K562 (cell line): Measurements from ENCODE around the gene N4BP2. TPM values are rescaled to one million over a fixed set of nuclear protein-coding genes. Genes with fewer than 3 reads are reported as not detected.

Experiments used
- ARID4B ChIP-seq: sonication (generic); formaldehyde crosslinking; IDR thresholded peaks from 2 replicates; pipeline ENCODE4 v1.8.0; 2022; ENCODE audit warnings: mild to moderate bottlenecking, missing genetic modification reagents
- BRCA1 ChIP-seq, 2 experiments: fragments of 450-650 bp in 1 of 2; sonication (generic) in 1 of 2; formaldehyde crosslinking in 1 of 2; IDR thresholded peaks; 2 replicates each; pipeline versions ENCODE4 v1.5.0 to v1.6.1; 2017 to 2020; ENCODE audit warnings: mild to moderate bottlenecking in 1 of 2, missing genetic modification reagents in 1 of 2
- CGGBP1 ChIP-seq: fragments of 250-450 bp; sonication (Bioruptor Pico); IDR thresholded peaks from 2 replicates; pipeline ENCODE4 v1.9.0; 2021; ENCODE audit warnings: mild to moderate bottlenecking
- ETV5 ChIP-seq: sonication (generic); formaldehyde crosslinking; IDR thresholded peaks from 2 replicates; pipeline ENCODE4 v1.4.0; 2020; ENCODE audit warnings: low read depth, mild to moderate bottlenecking, missing genetic modification reagents
- HDAC3 ChIP-seq: fragments of 450-650 bp; IDR thresholded peaks from 2 replicates; pipeline ENCODE4 v1.6.1; 2018; ENCODE audit warnings: borderline replicate concordance, mild to moderate bottlenecking, moderate library complexity; ENCODE audit not compliant: partially characterized antibody
- HNRNPH1 ChIP-seq: fragments of 200-400 bp; formaldehyde crosslinking; optimal IDR thresholded peaks from 2 replicates; pipeline ENCODE3; 2017; ENCODE audit warnings: low read depth, mild to moderate bottlenecking, low read length, moderate library complexity
- PHB2 ChIP-seq: fragments of 450-650 bp; IDR thresholded peaks from 2 replicates; pipeline ENCODE4 v1.6.1; 2017; ENCODE audit warnings: low read depth
- SAFB2 ChIP-seq: fragments of 200-400 bp; formaldehyde crosslinking; IDR thresholded peaks from 2 replicates; pipeline ENCODE4 v1.6.1; 2018; ENCODE audit warnings: borderline replicate concordance, low read length, low read depth, moderate library complexity; ENCODE audit not compliant: severe bottlenecking
- ZFP91 ChIP-seq: sonication (generic); formaldehyde crosslinking; IDR thresholded peaks from 2 replicates; pipeline ENCODE4 v1.8.0; 2022; ENCODE audit warnings: mild to moderate bottlenecking, missing genetic modification reagents
- ZNF398 ChIP-seq: fragments of 250-450 bp; sonication (Bioruptor Pico); IDR thresholded peaks from 2 replicates; pipeline ENCODE4 v1.8.0; 2021; ENCODE audit warnings: moderate library complexity, mild to moderate bottlenecking, inconsistent platforms
- ZNF408 ChIP-seq: fragments of 250-450 bp; sonication (Bioruptor Pico); IDR thresholded peaks from 2 replicates; pipeline ENCODE4 v1.4.0; 2020; ENCODE audit warnings: low read depth, mild to moderate bottlenecking, moderate library complexity
- ZNF512 ChIP-seq: IDR thresholded peaks from 2 replicates; pipeline ENCODE4 v1.6.1; 2016; ENCODE audit warnings: missing genetic modification characterization, missing compliant biosample characterization
- ZNF639 ChIP-seq, 2 experiments: fragments of 200-800 bp in 1 of 2; sonication (Bioruptor generic) in 1 of 2; sonication (generic) in 1 of 2; formaldehyde crosslinking in 1 of 2; IDR thresholded peaks in 1 of 2; conservative IDR thresholded peaks in 1 of 2; 2 replicates each; pipeline versions ENCODE4 v1.5.0 to v1.6.1; 2016 to 2020; ENCODE audit warnings: missing compliant biosample characterization in 1 of 2, missing genetic modification characterization in 1 of 2, missing genetic modification reagents in 1 of 2
- polyA plus RNA-seq, 8 experiments: library from polyadenylated mRNA; depleted of rRNA in 4 of 8; stranded (reverse) in 5 of 8; unstranded in 3 of 8; fragments of >200 nt; fragmentation: Nextera tagmentation in 2 of 8; fragmentation: Illumina TruSeq in 1 of 8; extraction: Ambion mirVana in 2 of 8; extraction: Trizol in 1 of 8; gene quantifications; 2 replicates each; pipeline versions ENCODE4 v1.2.1 to v1.2.3, GENCODE V29; 2011 to 2014; ENCODE audit warnings: inconsistent platforms in 1 of 8, missing spikeins in 1 of 8
- total RNA-seq, 7 experiments: library from RNA; depleted of rRNA in 6 of 7; stranded (reverse); fragments of >200 nt in 6 of 7; fragmentation: Illumina TruSeq in 2 of 7; extraction: Trizol in 2 of 7; gene quantifications; 2 replicates each; pipeline versions ENCODE4 v1.2.1 to v1.2.3, GENCODE V29; 2011 to 2021; ENCODE audit warnings: low replicate concordance in 1 of 7

N4BP2 gene
- total and polyA plus RNA-seq, 9 of the 15 experiments (the other 6 are each of a cell fraction or from before 2014, with no cell fraction given), result 2.7 to 12.6 (median 7.6) TPM

GRCh38 chr4:40205259-40206198, 148.9 kb downstream of the N4BP2 start (continued):
- no peak for TF ChIP-seq ARID4B (CRISPR knock-in tag)
- TF ChIP-seq ZNF398 (CRISPR knock-in tag), result no peak
- TF ChIP-seq HDAC3, result no peak
- no peak for TF ChIP-seq ETV5 (CRISPR knock-in tag)
- no peak for TF ChIP-seq PHB2
- 0 out of 2 replicates have a peak, but pooled peaks have one; percentile 46 for TF ChIP-seq CGGBP1 (CRISPR knock-in tag)
- TF ChIP-seq ZNF639 (CRISPR knock-in tag; conservative IDR thresholded peaks at IDR 0.05 in 1 of 2, IDR thresholded peaks at IDR 0.05 in 1 of 2), result no peak; a peak in 1 of 4 replicates
- no peak for TF ChIP-seq ZNF512 (tag)
- no peak for TF ChIP-seq ZNF408
- no peak for TF ChIP-seq BRCA1 (IDR thresholded peaks at IDR 0.05)
- TF ChIP-seq BRCA1 (CRISPR knock-in tag; IDR thresholded peaks at IDR 0.05), result no peak
- no peak for TF ChIP-seq SAFB2
- no peak for TF ChIP-seq HNRNPH1
- no peak for TF ChIP-seq ZFP91
